Naive B cell (primary cell): ENCODE results near the gene DOCK10. TPM values are rescaled to one million over a fixed set of nuclear protein-coding genes. Genes with fewer than 3 reads are reported as not detected.
A peak's percentile ranks its signal among the peaks of the same experiment; 100 is the strongest.

Experiments
- ATAC-seq, 2 donors: fragments of 150-1000 bp; cut with Tn5 transposase; 2 replicates each; pipeline ENCODE4 v1.10.0; 2021; ENCODE audit warnings: low read depth in 2 of 2, mild to moderate bottlenecking in 2 of 2, moderate library complexity in 2 of 2
- DNase-seq: peaks from one replicate; pipeline ENCODE4 v3.0.0; 2022
- H3K27ac Mint-ChIP-seq, 6 donors: one replicate each; pipeline ENCODE4 v1.8.0; 2020 to 2022; ENCODE audit warnings: mild to moderate bottlenecking in 6 of 6, mixed read lengths in 6 of 6, moderate library complexity in 5 of 6, inconsistent platforms in 2 of 6
- H3K27me3 Mint-ChIP-seq, 3 donors: one replicate each; pipeline ENCODE4 v1.8.0; 2021 to 2022; ENCODE audit warnings: mixed read lengths in 3 of 3, mild to moderate bottlenecking in 1 of 3
- H3K36me3 Mint-ChIP-seq, 2 donors: one replicate each; pipeline ENCODE4 v1.8.0; 2020 to 2022; ENCODE audit warnings: mixed read lengths in 2 of 2, inconsistent platforms in 1 of 2, mild to moderate bottlenecking in 1 of 2
- H3K4me1 Mint-ChIP-seq, 3 donors: one replicate each; pipeline ENCODE4 v1.8.0; 2020 to 2022; ENCODE audit warnings: mixed read lengths in 3 of 3, inconsistent platforms in 1 of 3, mild to moderate bottlenecking in 1 of 3, moderate library complexity in 1 of 3
- H3K4me3 Mint-ChIP-seq, 8 donors: one replicate each; pipeline ENCODE4 v1.8.0; 2020 to 2022; ENCODE audit warnings: mild to moderate bottlenecking in 8 of 8, mixed read lengths in 8 of 8, moderate library complexity in 8 of 8, inconsistent platforms in 2 of 8
- H3K9me3 Mint-ChIP-seq, 7 donors: one replicate each; pipeline ENCODE4 v1.8.0; 2020 to 2022; ENCODE audit warnings: mixed read lengths in 7 of 7, mild to moderate bottlenecking in 5 of 7, inconsistent platforms in 2 of 7, moderate library complexity in 1 of 7
- polyA plus RNA-seq, 6 donors: library from polyadenylated mRNA; unstranded; fragments of 300-500 nt; fragmentation: Illumina TruSeq; gene quantifications; one replicate each; pipeline ENCODE4 v1.2.3, GENCODE V29; 2021; ENCODE audit warnings: low read depth in 6 of 6

The DOCK10 gene
- polyA plus RNA-seq, 6 donors from 2014 or later: 18.4 to 29.9 (median 21.6) TPM

GRCh38 chr2:224849264-224849663 lies 193.0 kb downstream of the DOCK10 start:
- Mint-ChIP-seq H3K4me3 (no peak overlapping the region), H3K4me1 (peaks cover 0 to 4% (median 0%) of the 10 kb centered on the region in 3 donors), H3K27me3 (no peaks in the 10 kb centered on the region), H3K36me3 (peaks cover 7 to 42% of the 10 kb centered on the region in 2 donors), H3K9me3 (no peaks in the 10 kb centered on the region), H3K27ac (peak overlapping the region in 3 of 6 donors; percentile 26 to 77 (median 34))
- no peak for ATAC-seq
- DNase-seq: no peak

GRCh38 chr2:224847961-224848850 lies 194.1 kb downstream of the DOCK10 start:
- Mint-ChIP-seq H3K4me1 (peaks cover 0 to 2% (median 0%) of the 10 kb centered on the region in 3 donors), H3K9me3 (no peaks in the 10 kb centered on the region), H3K4me3 (no peak overlapping the region), H3K27ac (peak overlapping the region in 2 of 6 donors; percentile 33 to 67), H3K27me3 (no peaks in the 10 kb centered on the region), H3K36me3 (peaks cover 11 to 50% of the 10 kb centered on the region in 2 donors)
- DNase-seq (no peak), ATAC-seq (no peak)

GRCh38 chr2:224847381-224847780 lies 194.9 kb downstream of the DOCK10 start:
- H3K36me3 Mint-ChIP-seq: peaks cover 20 to 53% of the 10 kb centered on the region in 2 donors
- no peak overlapping the region for H3K27ac Mint-ChIP-seq
- no peak for DNase-seq

GRCh38 chr2:224846686-224847085 lies 195.6 kb downstream of the DOCK10 start:
- Mint-ChIP-seq H3K4me3 (no peak overlapping the region), H3K27me3 (no peaks in the 10 kb centered on the region), H3K9me3 (no peaks in the 10 kb centered on the region), H3K27ac (no peak overlapping the region), H3K36me3 (peaks cover 27 to 53% of the 10 kb centered on the region in 2 donors), H3K4me1 (no peaks in the 10 kb centered on the region)
- DNase-seq (no peak), ATAC-seq (no peak)

More at GRCh38 chr2:224847381-224847780, 194.9 kb downstream of the DOCK10 start:
- ATAC-seq: no peak
- Mint-ChIP-seq H3K27me3 (no peaks in the 10 kb centered on the region), H3K4me3 (no peak overlapping the region), H3K4me1 (peaks cover 0 to 2% (median 0%) of the 10 kb centered on the region in 3 donors), H3K9me3 (no peaks in the 10 kb centered on the region)

GRCh38 chr2:224846161-224846560 lies 196.1 kb downstream of the DOCK10 start:
- ATAC-seq: no peak
- Mint-ChIP-seq H3K9me3 (no peaks in the 10 kb centered on the region), H3K4me3 (no peak overlapping the region), H3K27me3 (no peaks in the 10 kb centered on the region), H3K27ac (peak overlapping the region in 1 of 6 donors; percentile 26), H3K4me1 (no peaks in the 10 kb centered on the region), H3K36me3 (peaks cover 28 to 56% of the 10 kb centered on the region in 2 donors)
- no peak for DNase-seq

- Mint-ChIP-seq H3K4me1 (no peaks in the 10 kb centered on the region), H3K27me3 (no peaks in the 10 kb centered on the region), H3K4me3 (no peak overlapping the region), H3K9me3 (peaks cover 2 to 8% (median 3%) of the 10 kb centered on the region in 7 donors), H3K36me3 (peaks cover 40 to 70% of the 10 kb centered on the region in 2 donors), H3K27ac (peak overlapping the region in 2 of 6 donors; percentile 10 to 16)
- DNase-seq: no peak
- no peak for ATAC-seq
Observed at GRCh38 chr2:224843141-224843540, 199.1 kb downstream of the DOCK10 start.

- no peaks in the 10 kb centered on the region for H3K4me1 Mint-ChIP-seq
- no peaks in the 10 kb centered on the region for H3K27me3 Mint-ChIP-seq
- peaks cover 2 to 8% (median 3%) of the 10 kb centered on the region in 7 donors for H3K9me3 Mint-ChIP-seq
- peak overlapping the region in 1 of 8 donors; percentile 10 for H3K4me3 Mint-ChIP-seq
- no peak for DNase-seq
- peaks cover 40 to 70% of the 10 kb centered on the region in 2 donors for H3K36me3 Mint-ChIP-seq
- ATAC-seq: no peak
- peak overlapping the region in 1 of 6 donors; percentile 59 for H3K27ac Mint-ChIP-seq
Observed at GRCh38 chr2:224841910-224842309, 200.4 kb downstream of the DOCK10 start.

GRCh38 chr2:224838335-224838734 lies 203.9 kb downstream of the DOCK10 start:
- DNase-seq (no peak), ATAC-seq (no peak)
- Mint-ChIP-seq H3K27ac (no peak overlapping the region), H3K4me3 (no peak overlapping the region), H3K36me3 (peaks cover 52 to 69% of the 10 kb centered on the region in 2 donors), H3K27me3 (no peaks in the 10 kb centered on the region), H3K9me3 (peaks cover 2 to 8% (median 3%) of the 10 kb centered on the region in 7 donors), H3K4me1 (peaks cover 0 to 3% (median 0%) of the 10 kb centered on the region in 3 donors)

- Mint-ChIP-seq H3K27me3 (no peaks in the 10 kb centered on the region), H3K36me3 (peaks cover 52 to 69% of the 10 kb centered on the region in 2 donors), H3K4me1 (peaks cover 0 to 5% (median 0%) of the 10 kb centered on the region in 3 donors), H3K9me3 (peaks cover 2 to 8% (median 3%) of the 10 kb centered on the region in 7 donors), H3K27ac (peak overlapping the region in 1 of 6 donors; percentile 34), H3K4me3 (no peak overlapping the region)
- no peak for DNase-seq
- ATAC-seq: no peak
Observed at GRCh38 chr2:224837558-224837957, 204.7 kb downstream of the DOCK10 start.

GRCh38 chr2:224837066-224837465 lies 205.2 kb downstream of the DOCK10 start:
- H3K27ac Mint-ChIP-seq: peak overlapping the region in 2 of 6 donors; percentile 19 to 34
- ATAC-seq: no peak

GRCh38 chr2:224836263-224836662 lies 206.0 kb downstream of the DOCK10 start:
- DNase-seq: no peak
- H3K4me1 Mint-ChIP-seq: peaks cover 0 to 5% (median 0%) of the 10 kb centered on the region in 3 donors
- H3K27me3 Mint-ChIP-seq: no peaks in the 10 kb centered on the region
- peaks cover 49 to 64% of the 10 kb centered on the region in 2 donors for H3K36me3 Mint-ChIP-seq
- H3K27ac Mint-ChIP-seq: no peak overlapping the region
- H3K4me3 Mint-ChIP-seq: no peak overlapping the region
- ATAC-seq: no peak
- H3K9me3 Mint-ChIP-seq: peaks cover 2 to 8% (median 3%) of the 10 kb centered on the region in 7 donors

More at GRCh38 chr2:224837066-224837465, 205.2 kb downstream of the DOCK10 start:
- DNase-seq: no peak
- Mint-ChIP-seq H3K4me1 (peaks cover 0 to 5% (median 0%) of the 10 kb centered on the region in 3 donors), H3K27me3 (no peaks in the 10 kb centered on the region), H3K4me3 (no peak overlapping the region), H3K36me3 (peaks cover 52 to 68% of the 10 kb centered on the region in 2 donors), H3K9me3 (peaks cover 2 to 8% (median 3%) of the 10 kb centered on the region in 7 donors)

GRCh38 chr2:224835405-224835804 lies 206.9 kb downstream of the DOCK10 start:
- peaks cover 0 to 5% (median 0%) of the 10 kb centered on the region in 3 donors for H3K4me1 Mint-ChIP-seq
- H3K4me3 Mint-ChIP-seq: no peak overlapping the region
- H3K36me3 Mint-ChIP-seq: peaks cover 41 to 57% of the 10 kb centered on the region in 2 donors
- no peak for ATAC-seq
- H3K27ac Mint-ChIP-seq: no peak overlapping the region
- H3K27me3 Mint-ChIP-seq: no peaks in the 10 kb centered on the region
- DNase-seq: no peak
- peaks cover 0 to 2% (median 0%) of the 10 kb centered on the region in 7 donors for H3K9me3 Mint-ChIP-seq

- ATAC-seq: no peak
- DNase-seq: no peak
- Mint-ChIP-seq H3K27ac (no peak overlapping the region), H3K27me3 (no peaks in the 10 kb centered on the region), H3K9me3 (no peaks in the 10 kb centered on the region), H3K36me3 (peaks cover 41 to 47% of the 10 kb centered on the region in 2 donors), H3K4me3 (no peak overlapping the region), H3K4me1 (peaks cover 0 to 5% (median 0%) of the 10 kb centered on the region in 3 donors)
Observed at GRCh38 chr2:224833986-224834385, 208.3 kb downstream of the DOCK10 start.

GRCh38 chr2:224832207-224832606 lies 210.1 kb downstream of the DOCK10 start:
- Mint-ChIP-seq H3K9me3 (no peaks in the 10 kb centered on the region), H3K4me1 (peaks cover 0 to 5% (median 4%) of the 10 kb centered on the region in 3 donors), H3K27ac (no peak overlapping the region), H3K4me3 (no peak overlapping the region), H3K27me3 (no peaks in the 10 kb centered on the region), H3K36me3 (peaks cover 45 to 55% of the 10 kb centered on the region in 2 donors)
- no peak for ATAC-seq
- DNase-seq: no peak
